HEK293T (cell line): Measurements from ENCODE around the gene ZNF627.
A peak's percentile ranks its signal among the peaks of the same experiment; 100 is the strongest.

Experiments
- CTBP1 ChIP-seq: fragments of 450-650 bp; IDR thresholded peaks from 2 replicates; pipeline ENCODE4 v1.6.1; 2016; ENCODE audit warnings: borderline replicate concordance
- FOXA1 ChIP-seq: fragments of 450-650 bp; IDR thresholded peaks from 2 replicates; pipeline ENCODE4 v1.6.1; 2016; ENCODE audit warnings: mild to moderate bottlenecking
- FOXM1 ChIP-seq: fragments of 450-650 bp; IDR thresholded peaks from 2 replicates; pipeline ENCODE4 v1.6.1; 2017; ENCODE audit warnings: mild to moderate bottlenecking, borderline replicate concordance
- NFRKB ChIP-seq: fragments of 450-650 bp; IDR thresholded peaks from 2 replicates; pipeline ENCODE4 v1.6.1; 2016; ENCODE audit warnings: mild to moderate bottlenecking, moderate library complexity
- PKNOX1 ChIP-seq: fragments of 450-650 bp; IDR thresholded peaks from 2 replicates; pipeline ENCODE4 v1.6.1; 2016
- SP1 ChIP-seq: fragments of 450-650 bp; IDR thresholded peaks from 2 replicates; pipeline ENCODE4 v1.6.1; 2017
- SUZ12 ChIP-seq: fragments of 450-650 bp; IDR thresholded peaks from 2 replicates; pipeline ENCODE4 v1.6.1; 2016; ENCODE audit warnings: mild to moderate bottlenecking
- TARDBP ChIP-seq: fragments of 450-650 bp; IDR thresholded peaks from 2 replicates; pipeline ENCODE4 v1.6.1; 2016

GRCh38 chr19:11552666-11553372, 44.5 kb upstream of the ZNF627 start:
- no peak for TF ChIP-seq FOXM1
- TF ChIP-seq SP1, result no peak
- no peak for TF ChIP-seq CTBP1
- TF ChIP-seq FOXA1, result no peak
- no peak for TF ChIP-seq TARDBP
- TF ChIP-seq PKNOX1, result peak; percentile 31; the same call in 1 of the 2 replicates
- no peak for TF ChIP-seq SUZ12
- no peak for TF ChIP-seq NFRKB
